Activated naive CD8-positive, alpha-beta T cell (primary cell): Measurements from ENCODE around the gene PRICKLE3.

Source experiments
- H3K27ac Mint-ChIP-seq: one replicate; pipeline ENCODE4 v1.8.0; 2021; ENCODE audit warnings: mixed read lengths
- H3K27me3 Mint-ChIP-seq: one replicate; pipeline ENCODE4 v1.8.0; 2021; ENCODE audit warnings: mixed read lengths
- H3K36me3 Mint-ChIP-seq: one replicate; pipeline ENCODE4 v1.8.0; 2021; ENCODE audit warnings: mixed read lengths
- H3K4me1 Mint-ChIP-seq: one replicate; pipeline ENCODE4 v1.8.0; 2021; ENCODE audit warnings: low read depth, mixed read lengths
- H3K4me3 Mint-ChIP-seq: one replicate; pipeline ENCODE4 v1.8.0; 2021; ENCODE audit warnings: mild to moderate bottlenecking, mixed read lengths
- H3K9me3 Mint-ChIP-seq: one replicate; pipeline ENCODE4 v1.8.0; 2021; ENCODE audit warnings: low read depth, mixed read lengths

PRICKLE3 gene

GRCh38 chrX:49197543-49198087 lies 11.4 kb upstream of the PRICKLE3 start:
- Mint-ChIP-seq H3K36me3 (no peaks in the 10 kb centered on the region), H3K4me3 (no peak overlapping the region), H3K27me3 (no peaks in the 10 kb centered on the region), H3K4me1 (peaks cover 27% of the 10 kb centered on the region), H3K9me3 (no peaks in the 10 kb centered on the region), H3K27ac (no peak overlapping the region)

GRCh38 chrX:49193542-49193964 lies 7.4 kb upstream of the PRICKLE3 start:
- H3K4me1 Mint-ChIP-seq: peaks cover 28% of the 10 kb centered on the region
- H3K36me3 Mint-ChIP-seq: no peaks in the 10 kb centered on the region
- H3K9me3 Mint-ChIP-seq: no peaks in the 10 kb centered on the region
- H3K27ac Mint-ChIP-seq: peak overlapping the region; percentile 1
- no peak overlapping the region for H3K4me3 Mint-ChIP-seq
- H3K27me3 Mint-ChIP-seq: no peaks in the 10 kb centered on the region

GRCh38 chrX:49192722-49193328 lies 6.7 kb upstream of the PRICKLE3 start:
- Mint-ChIP-seq H3K27ac (peak overlapping the region; percentile 61), H3K27me3 (no peaks in the 10 kb centered on the region), H3K4me1 (peaks cover 23% of the 10 kb centered on the region), H3K36me3 (no peaks in the 10 kb centered on the region), H3K9me3 (no peaks in the 10 kb centered on the region), H3K4me3 (peak overlapping the region; percentile 60)

GRCh38 chrX:49191574-49192011 lies 5.4 kb upstream of the PRICKLE3 start:
- Mint-ChIP-seq H3K4me1 (peaks cover 23% of the 10 kb centered on the region), H3K36me3 (no peaks in the 10 kb centered on the region), H3K27ac (peak overlapping the region; percentile 89), H3K9me3 (no peaks in the 10 kb centered on the region), H3K27me3 (no peaks in the 10 kb centered on the region), H3K4me3 (peak overlapping the region; percentile 95)

GRCh38 chrX:49190821-49191573 lies 4.8 kb upstream of the PRICKLE3 start:
- H3K4me1 Mint-ChIP-seq: peaks cover 23% of the 10 kb centered on the region
- no peaks in the 10 kb centered on the region for H3K27me3 Mint-ChIP-seq
- no peaks in the 10 kb centered on the region for H3K9me3 Mint-ChIP-seq
- peak overlapping the region; percentile 95 for H3K4me3 Mint-ChIP-seq
- no peaks in the 10 kb centered on the region for H3K36me3 Mint-ChIP-seq
- H3K27ac Mint-ChIP-seq: peak overlapping the region; percentile 96

GRCh38 chrX:49189606-49190005 lies 3.4 kb upstream of the PRICKLE3 start:
- H3K4me1 Mint-ChIP-seq: peaks cover 29% of the 10 kb centered on the region
- no peaks in the 10 kb centered on the region for H3K9me3 Mint-ChIP-seq
- no peaks in the 10 kb centered on the region for H3K27me3 Mint-ChIP-seq
- H3K27ac Mint-ChIP-seq: peak overlapping the region; percentile 41
- no peaks in the 10 kb centered on the region for H3K36me3 Mint-ChIP-seq
- H3K4me3 Mint-ChIP-seq: peak overlapping the region; percentile 95

GRCh38 chrX:49188468-49189076 lies 2.4 kb upstream of the PRICKLE3 start:
- H3K27ac Mint-ChIP-seq: no peak overlapping the region
- H3K4me1 Mint-ChIP-seq: peaks cover 24% of the 10 kb centered on the region
- H3K36me3 Mint-ChIP-seq: no peaks in the 10 kb centered on the region
- H3K4me3 Mint-ChIP-seq: no peak overlapping the region
- no peaks in the 10 kb centered on the region for H3K27me3 Mint-ChIP-seq
- no peaks in the 10 kb centered on the region for H3K9me3 Mint-ChIP-seq

- H3K4me3 Mint-ChIP-seq: no peak overlapping the region
- no peak overlapping the region for H3K27ac Mint-ChIP-seq
These were observed 1.4 kb upstream of the PRICKLE3 start for GRCh38 chrX:49187526-49187925.

GRCh38 chrX:49187028-49187394 lies 838 bp upstream of the PRICKLE3 start:
- peaks cover 12% of the 10 kb centered on the region for H3K4me1 Mint-ChIP-seq
- H3K36me3 Mint-ChIP-seq: no peaks in the 10 kb centered on the region
- H3K27ac Mint-ChIP-seq: no peak overlapping the region
- H3K9me3 Mint-ChIP-seq: no peaks in the 10 kb centered on the region
- H3K4me3 Mint-ChIP-seq: no peak overlapping the region
- H3K27me3 Mint-ChIP-seq: no peaks in the 10 kb centered on the region

More at GRCh38 chrX:49187526-49187925, 1.4 kb upstream of the PRICKLE3 start:
- Mint-ChIP-seq H3K4me1 (peaks cover 16% of the 10 kb centered on the region), H3K27me3 (no peaks in the 10 kb centered on the region), H3K9me3 (no peaks in the 10 kb centered on the region), H3K36me3 (no peaks in the 10 kb centered on the region)

- peak overlapping the region; percentile 87 for H3K4me3 Mint-ChIP-seq
- H3K27ac Mint-ChIP-seq: peak overlapping the region; percentile 50
- H3K9me3 Mint-ChIP-seq: no peaks in the 10 kb centered on the region
- H3K4me1 Mint-ChIP-seq: peaks cover 6% of the 10 kb centered on the region
- H3K27me3 Mint-ChIP-seq: no peaks in the 10 kb centered on the region
- H3K36me3 Mint-ChIP-seq: no peaks in the 10 kb centered on the region
These were observed 1.6 kb downstream of the PRICKLE3 start for GRCh38 chrX:49184294-49185281.

- no peaks in the 10 kb centered on the region for H3K9me3 Mint-ChIP-seq
- peaks cover 6% of the 10 kb centered on the region for H3K4me1 Mint-ChIP-seq
- no peaks in the 10 kb centered on the region for H3K27me3 Mint-ChIP-seq
- H3K4me3 Mint-ChIP-seq: peak overlapping the region; percentile 13
- no peak overlapping the region for H3K27ac Mint-ChIP-seq
- H3K36me3 Mint-ChIP-seq: no peaks in the 10 kb centered on the region
These were observed 2.4 kb downstream of the PRICKLE3 start for GRCh38 chrX:49183701-49184281.

- Mint-ChIP-seq H3K36me3 (no peaks in the 10 kb centered on the region), H3K4me1 (peaks cover 9% of the 10 kb centered on the region), H3K9me3 (no peaks in the 10 kb centered on the region), H3K4me3 (no peak overlapping the region), H3K27ac (no peak overlapping the region), H3K27me3 (no peaks in the 10 kb centered on the region)
These were observed 6.8 kb downstream of the PRICKLE3 start for GRCh38 chrX:49179358-49179757.

- no peaks in the 10 kb centered on the region for H3K9me3 Mint-ChIP-seq
- peaks cover 9% of the 10 kb centered on the region for H3K4me1 Mint-ChIP-seq
- H3K36me3 Mint-ChIP-seq: no peaks in the 10 kb centered on the region
- H3K4me3 Mint-ChIP-seq: no peak overlapping the region
- no peak overlapping the region for H3K27ac Mint-ChIP-seq
- no peaks in the 10 kb centered on the region for H3K27me3 Mint-ChIP-seq
These were observed 7.6 kb downstream of the PRICKLE3 start for GRCh38 chrX:49178537-49178936.

- H3K36me3 Mint-ChIP-seq: no peaks in the 10 kb centered on the region
These were observed 8.2 kb downstream of the PRICKLE3 start for GRCh38 chrX:49177873-49178480.

More at GRCh38 chrX:49177873-49178480, 8.2 kb downstream of the PRICKLE3 start:
- Mint-ChIP-seq H3K4me3 (no peak overlapping the region), H3K9me3 (no peaks in the 10 kb centered on the region), H3K27me3 (no peaks in the 10 kb centered on the region), H3K27ac (no peak overlapping the region), H3K4me1 (peaks cover 14% of the 10 kb centered on the region)
